Stimulated activated CD4-positive, alpha-beta T cell treated with anti-CD3 and anti-CD28 coated beads, Interleukin-1b, Interleukin-23, amount 100 ng/mL, for 1 hour (primary cell): ENCODE data around the gene SUPT20H.

Source experiments
- DNase-seq, 2 donors: peaks; one replicate each; pipeline ENCODE4 v3.0.0-alpha.2; 2020; ENCODE audit warnings: low read depth in 2 of 2

Gene SUPT20H

GRCh38 chr13:36999054-36999714 lies 60.3 kb downstream of the SUPT20H start, which contains the start of gene ALG5:
Gene ALG5, minus strand, starts transcription at chr13:36999340. Its CDS starts 40 bp downstream, at chr13:36999300.
- DNase-seq: peak; percentile 82 to 83

- peak in 1 of 2 donors; percentile 16 for DNase-seq
These were observed 60.9 kb downstream of the SUPT20H start for GRCh38 chr13:36998624-36999041.

- no peak for DNase-seq
These were observed 61.6 kb downstream of the SUPT20H start for GRCh38 chr13:36997716-36998427.

- DNase-seq: no peak
These were observed 67.1 kb downstream of the SUPT20H start for GRCh38 chr13:36992362-36992761.

- no peak for DNase-seq
These were observed 72.8 kb downstream of the SUPT20H start for GRCh38 chr13:36986462-36987240.

GRCh38 chr13:36981156-36981743 lies 78.2 kb downstream of the SUPT20H start:
- no peak for DNase-seq

GRCh38 chr13:36979361-36980050 lies 80.0 kb downstream of the SUPT20H start:
- no peak for DNase-seq

- DNase-seq: no peak
These were observed 84.3 kb downstream of the SUPT20H start for GRCh38 chr13:36975172-36975571.

- no peak for DNase-seq
These were observed 85.7 kb downstream of the SUPT20H start for GRCh38 chr13:36973621-36974295.

GRCh38 chr13:36973009-36973408 lies 86.5 kb downstream of the SUPT20H start:
- no peak for DNase-seq

- no peak for DNase-seq
These were observed 93.1 kb downstream of the SUPT20H start for GRCh38 chr13:36966404-36966803.

GRCh38 chr13:36965767-36966166 lies 93.7 kb downstream of the SUPT20H start:
- DNase-seq: no peak

GRCh38 chr13:36959456-36960116 lies 99.9 kb downstream of the SUPT20H start:
- DNase-seq: no peak
